Measurements from ENCODE around the gene ANKRD17. TPM values are rescaled to one million over a fixed set of nuclear protein-coding genes. Genes with fewer than 3 reads are reported as not detected.

Gene ANKRD17, protein sequence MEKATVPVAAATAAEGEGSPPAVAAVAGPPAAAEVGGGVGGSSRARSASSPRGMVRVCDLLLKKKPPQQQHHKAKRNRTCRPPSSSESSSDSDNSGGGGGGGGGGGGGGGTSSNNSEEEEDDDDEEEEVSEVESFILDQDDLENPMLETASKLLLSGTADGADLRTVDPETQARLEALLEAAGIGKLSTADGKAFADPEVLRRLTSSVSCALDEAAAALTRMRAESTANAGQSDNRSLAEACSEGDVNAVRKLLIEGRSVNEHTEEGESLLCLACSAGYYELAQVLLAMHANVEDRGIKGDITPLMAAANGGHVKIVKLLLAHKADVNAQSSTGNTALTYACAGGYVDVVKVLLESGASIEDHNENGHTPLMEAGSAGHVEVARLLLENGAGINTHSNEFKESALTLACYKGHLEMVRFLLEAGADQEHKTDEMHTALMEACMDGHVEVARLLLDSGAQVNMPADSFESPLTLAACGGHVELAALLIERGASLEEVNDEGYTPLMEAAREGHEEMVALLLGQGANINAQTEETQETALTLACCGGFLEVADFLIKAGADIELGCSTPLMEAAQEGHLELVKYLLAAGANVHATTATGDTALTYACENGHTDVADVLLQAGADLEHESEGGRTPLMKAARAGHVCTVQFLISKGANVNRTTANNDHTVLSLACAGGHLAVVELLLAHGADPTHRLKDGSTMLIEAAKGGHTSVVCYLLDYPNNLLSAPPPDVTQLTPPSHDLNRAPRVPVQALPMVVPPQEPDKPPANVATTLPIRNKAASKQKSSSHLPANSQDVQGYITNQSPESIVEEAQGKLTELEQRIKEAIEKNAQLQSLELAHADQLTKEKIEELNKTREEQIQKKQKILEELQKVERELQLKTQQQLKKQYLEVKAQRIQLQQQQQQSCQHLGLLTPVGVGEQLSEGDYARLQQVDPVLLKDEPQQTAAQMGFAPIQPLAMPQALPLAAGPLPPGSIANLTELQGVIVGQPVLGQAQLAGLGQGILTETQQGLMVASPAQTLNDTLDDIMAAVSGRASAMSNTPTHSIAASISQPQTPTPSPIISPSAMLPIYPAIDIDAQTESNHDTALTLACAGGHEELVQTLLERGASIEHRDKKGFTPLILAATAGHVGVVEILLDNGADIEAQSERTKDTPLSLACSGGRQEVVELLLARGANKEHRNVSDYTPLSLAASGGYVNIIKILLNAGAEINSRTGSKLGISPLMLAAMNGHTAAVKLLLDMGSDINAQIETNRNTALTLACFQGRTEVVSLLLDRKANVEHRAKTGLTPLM (N-terminal part only)
- polyA plus RNA-seq (2013, experiment 1 of 2), result 30.5 TPM
- polyA plus RNA-seq (2013, experiment 2 of 2), result 30.4 TPM

DNA sequence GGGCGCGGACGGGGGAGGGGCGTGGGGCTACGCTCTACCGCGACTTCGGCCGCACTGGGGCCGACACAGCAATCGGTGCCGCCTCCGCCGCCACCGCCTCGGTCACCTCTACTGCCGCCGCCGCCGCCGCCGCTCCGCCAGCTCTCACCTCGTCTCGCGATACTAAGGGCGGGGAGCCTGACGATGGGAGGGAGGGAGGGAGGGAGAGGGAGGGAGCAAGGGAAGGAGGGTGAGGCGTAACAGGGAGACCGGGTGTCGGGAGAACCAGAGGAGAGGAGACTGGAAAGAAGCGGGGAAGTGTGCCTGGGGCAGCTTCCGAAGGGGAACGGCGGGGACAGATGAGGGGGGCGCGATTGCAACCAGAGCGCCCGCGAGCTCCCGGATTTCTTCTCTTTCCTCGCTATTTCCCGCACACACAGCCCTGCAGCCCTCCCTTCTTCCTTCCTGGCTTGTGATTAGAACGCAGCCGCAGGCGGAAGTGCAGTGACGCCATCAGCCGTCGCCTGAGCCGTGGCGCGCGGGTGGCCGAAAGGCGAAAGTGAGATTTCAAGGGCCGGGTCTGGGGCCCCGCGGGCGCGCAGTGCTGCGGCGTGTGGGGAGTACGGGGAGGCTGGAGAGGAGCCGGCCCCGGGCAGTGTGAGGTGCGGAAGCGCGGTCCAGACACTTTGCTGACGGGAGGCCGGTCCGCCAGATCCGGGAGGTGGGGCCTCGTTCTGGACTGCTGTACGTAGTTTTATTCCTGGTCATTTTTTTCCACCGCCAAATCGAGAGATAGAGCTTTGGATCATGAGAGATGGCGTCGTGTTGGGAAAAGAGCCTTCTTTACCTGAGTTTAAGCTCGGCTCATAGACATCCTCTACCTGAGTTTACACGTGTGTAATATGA is at the start of gene ANKRD17:
Gene ANKRD17 (minus strand): TSS at position 113 of the 885 bp plus-strand sequence. CDS start 130 bp downstream, outside the sequence.
- H3K27me3 ChIP-seq (ENCODE audit: insufficient read depth, low read length, poor library complexity), result no peaks in the 10 kb centered on the region
- no CpG with 5 or more reads among the region's 80 CpGs for WGBS (ENCODE audit: extremely low coverage, insufficient coverage, low lambda C conversion rate)

DNA sequence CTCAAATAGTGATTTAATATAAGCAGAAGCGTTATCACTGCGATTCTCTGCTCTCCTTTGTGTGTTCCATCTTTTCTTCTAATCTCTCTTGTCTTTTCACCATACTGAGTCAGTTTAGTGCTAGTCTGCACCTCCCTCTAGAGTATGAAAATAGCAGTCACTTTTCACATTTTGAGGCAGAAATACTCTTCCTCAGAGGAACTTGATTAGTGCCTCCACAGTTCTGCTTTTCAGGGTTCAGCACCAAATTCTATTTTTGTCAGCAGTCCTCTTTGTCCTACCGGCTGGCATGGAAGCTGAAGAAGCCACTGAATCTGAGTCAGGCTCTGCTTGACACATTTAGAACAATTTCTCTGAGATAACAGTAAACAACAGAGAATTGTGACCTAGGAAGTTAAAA is 49.7 kb upstream of the ANKRD17 start:
- no peak overlapping the region for H3K4ac ChIP-seq (ENCODE audit: low read depth, low read length)
- peak; percentile 40 for DNase-seq
- no peaks in the 10 kb centered on the region for H3K79me2 ChIP-seq (ENCODE audit: control insufficient read depth, insufficient read depth, low read length)
- no peak overlapping the region for H3K27ac ChIP-seq (ENCODE audit: low read depth, low read length)
- no peak overlapping the region for H3K4me3 ChIP-seq (ENCODE audit: low read length)
- H3K23ac ChIP-seq (ENCODE audit: low read length), result no peak overlapping the region
- no peak overlapping the region for H3K18ac ChIP-seq (ENCODE audit: low read length)
- no peaks in the 10 kb centered on the region for H3K79me1 ChIP-seq (ENCODE audit: low read length)
- H2BK120ac ChIP-seq (ENCODE audit: low read depth, low read length), result no peak overlapping the region
- no peak overlapping the region for H3K56ac ChIP-seq (ENCODE audit: low read length)
- H2BK15ac ChIP-seq (replicated peaks; ENCODE audit: low read depth), result no peak overlapping the region
- no peak overlapping the region for H4K5ac ChIP-seq (ENCODE audit: low read length)
- no peak overlapping the region for H2AK5ac ChIP-seq (ENCODE audit: low read length)
- no peak overlapping the region for H4K8ac ChIP-seq (ENCODE audit: low read depth, low read length)
- no peak overlapping the region for H3K9ac ChIP-seq (ENCODE audit: low read length)
- no peaks in the 10 kb centered on the region for H3K27me3 ChIP-seq (ENCODE audit: insufficient read depth, low read length, poor library complexity)
- no peak overlapping the region for H3K4me2 ChIP-seq (ENCODE audit: low read length)
- no CpG with 5 or more reads among the region's 3 CpGs for WGBS (ENCODE audit: extremely low coverage, insufficient coverage, low lambda C conversion rate)
- no peaks in the 10 kb centered on the region for H3K36me3 ChIP-seq (ENCODE audit: control insufficient read depth, insufficient read depth, low read length)
- H3K4me1 ChIP-seq (ENCODE audit: control insufficient read depth, low read depth, low read length), result no peaks in the 10 kb centered on the region
- H2BK5ac ChIP-seq (ENCODE audit: low read length), result no peak overlapping the region

More for the DNA sequence above, at the start of gene ANKRD17:
- Histone ChIP-seq H3K9ac (ENCODE audit: low read length) (peak within 1 kb of the TSS; percentile 98), H3K4ac (ENCODE audit: low read depth, low read length) (peak within 1 kb of the TSS; percentile 84), H2AK5ac (ENCODE audit: low read length) (peak within 1 kb of the TSS; percentile 76), H3K23ac (ENCODE audit: low read length) (peak within 1 kb of the TSS; percentile 15), H3K79me1 (ENCODE audit: low read length) (peaks cover 4% of the 10 kb centered on the region), H3K4me2 (ENCODE audit: low read length) (peak within 1 kb of the TSS; percentile 94), H3K79me2 (ENCODE audit: control insufficient read depth, insufficient read depth, low read length) (peaks cover 48% of the 10 kb centered on the region), H3K4me1 (ENCODE audit: control insufficient read depth, low read depth, low read length) (peaks cover 3% of the 10 kb centered on the region), H3K56ac (ENCODE audit: low read length) (peak within 1 kb of the TSS; percentile 96), H3K18ac (ENCODE audit: low read length) (peak within 1 kb of the TSS; percentile 88), H3K4me3 (ENCODE audit: low read length) (peak within 1 kb of the TSS; percentile 99), H4K8ac (ENCODE audit: low read depth, low read length) (peak within 1 kb of the TSS; percentile 83), H2BK5ac (ENCODE audit: low read length) (peak within 1 kb of the TSS; percentile 76), H2BK15ac (replicated peaks; ENCODE audit: low read depth) (no peak within 1 kb of the TSS), H3K27ac (ENCODE audit: low read depth, low read length) (peak within 1 kb of the TSS; percentile 99), H3K36me3 (ENCODE audit: control insufficient read depth, insufficient read depth, low read length) (no peaks in the 10 kb centered on the region), H2BK120ac (ENCODE audit: low read depth, low read length) (peak within 1 kb of the TSS; percentile 10), H4K5ac (ENCODE audit: low read length) (peak within 1 kb of the TSS; percentile 90)
- DNase-seq, result peak; percentile 97

DNA sequence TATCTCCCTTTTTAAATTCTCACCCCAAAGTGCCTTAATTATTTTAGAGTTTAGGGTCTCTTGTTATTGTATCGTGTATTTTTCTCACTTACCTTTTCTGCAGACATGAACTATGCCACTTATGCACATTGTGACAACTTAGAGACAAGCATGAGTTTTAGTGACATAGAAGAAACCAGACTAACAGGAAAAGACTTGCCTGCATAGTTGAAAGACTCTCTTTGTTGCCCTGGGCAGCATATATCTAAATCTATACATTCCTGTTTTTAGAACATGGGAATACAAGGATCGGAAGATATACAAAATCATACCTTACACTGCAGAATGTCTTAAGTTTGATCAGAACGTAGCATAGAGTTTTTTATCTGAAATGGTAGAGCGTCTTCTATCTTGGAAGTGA is 45.1 kb upstream of the ANKRD17 start:
- Histone ChIP-seq H3K9ac (ENCODE audit: low read length) (no peak overlapping the region), H4K8ac (ENCODE audit: low read depth, low read length) (no peak overlapping the region), H3K27me3 (ENCODE audit: insufficient read depth, low read length, poor library complexity) (no peaks in the 10 kb centered on the region), H3K79me1 (ENCODE audit: low read length) (no peaks in the 10 kb centered on the region), H2AK5ac (ENCODE audit: low read length) (no peak overlapping the region), H3K18ac (ENCODE audit: low read length) (no peak overlapping the region), H3K4ac (ENCODE audit: low read depth, low read length) (no peak overlapping the region), H2BK120ac (ENCODE audit: low read depth, low read length) (no peak overlapping the region), H3K4me2 (ENCODE audit: low read length) (no peak overlapping the region), H2BK15ac (replicated peaks; ENCODE audit: low read depth) (no peak overlapping the region), H3K27ac (ENCODE audit: low read depth, low read length) (no peak overlapping the region), H4K5ac (ENCODE audit: low read length) (no peak overlapping the region), H3K56ac (ENCODE audit: low read length) (no peak overlapping the region), H2BK5ac (ENCODE audit: low read length) (no peak overlapping the region), H3K36me3 (ENCODE audit: control insufficient read depth, insufficient read depth, low read length) (no peaks in the 10 kb centered on the region), H3K4me3 (ENCODE audit: low read length) (no peak overlapping the region), H3K4me1 (ENCODE audit: control insufficient read depth, low read depth, low read length) (no peaks in the 10 kb centered on the region), H3K79me2 (ENCODE audit: control insufficient read depth, insufficient read depth, low read length) (no peaks in the 10 kb centered on the region), H3K23ac (ENCODE audit: low read length) (no peak overlapping the region)
- WGBS (ENCODE audit: extremely low coverage, insufficient coverage, low lambda C conversion rate), result no CpG with 5 or more reads among the region's 4 CpGs
- no peak for DNase-seq

DNA sequence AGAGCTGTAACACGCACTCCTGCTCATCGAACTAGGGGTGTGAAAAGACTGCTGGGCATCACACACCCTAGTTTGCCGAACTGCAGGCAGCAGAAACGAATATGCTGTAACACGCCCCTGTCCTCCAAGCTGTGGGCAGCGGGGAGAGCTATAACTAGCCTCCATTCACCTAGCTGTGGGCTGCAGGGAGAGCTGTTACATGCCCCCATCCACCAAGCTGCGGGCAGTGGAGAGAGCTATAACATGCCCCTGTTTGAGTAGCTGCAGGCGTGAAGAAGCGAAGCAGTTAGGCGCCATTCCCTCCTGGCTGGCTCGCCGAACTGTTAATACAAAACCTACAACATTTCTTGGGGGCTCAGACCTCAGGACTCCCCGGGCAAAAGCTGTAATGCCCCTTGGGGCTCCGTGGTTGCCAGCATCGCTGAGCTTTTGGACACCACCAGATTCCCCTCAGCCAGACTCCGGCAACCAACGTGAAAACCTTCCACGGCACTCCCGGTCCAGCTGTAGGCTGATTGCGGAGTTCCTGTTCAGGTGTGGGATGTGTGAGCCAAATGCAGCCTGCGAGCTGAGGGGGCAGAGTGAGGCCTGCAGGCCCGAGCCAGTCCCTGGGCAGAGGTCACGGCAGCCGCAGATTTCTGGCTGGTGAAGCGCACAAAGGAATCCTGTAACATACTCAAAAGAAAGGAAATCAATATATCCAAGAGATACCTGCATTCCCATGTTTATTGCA is 41.1 kb upstream of the ANKRD17 start:
- Histone ChIP-seq H4K8ac (ENCODE audit: low read depth, low read length) (no peak overlapping the region), H3K9ac (ENCODE audit: low read length) (no peak overlapping the region), H3K18ac (ENCODE audit: low read length) (no peak overlapping the region), H2BK5ac (ENCODE audit: low read length) (no peak overlapping the region), H3K79me1 (ENCODE audit: low read length) (no peaks in the 10 kb centered on the region), H3K4me1 (ENCODE audit: control insufficient read depth, low read depth, low read length) (no peaks in the 10 kb centered on the region), H3K56ac (ENCODE audit: low read length) (no peak overlapping the region), H3K36me3 (ENCODE audit: control insufficient read depth, insufficient read depth, low read length) (no peaks in the 10 kb centered on the region), H3K27me3 (ENCODE audit: insufficient read depth, low read length, poor library complexity) (no peaks in the 10 kb centered on the region), H4K5ac (ENCODE audit: low read length) (no peak overlapping the region), H3K27ac (ENCODE audit: low read depth, low read length) (no peak overlapping the region), H3K23ac (ENCODE audit: low read length) (no peak overlapping the region), H3K4me2 (ENCODE audit: low read length) (no peak overlapping the region), H3K4ac (ENCODE audit: low read depth, low read length) (no peak overlapping the region), H2AK5ac (ENCODE audit: low read length) (no peak overlapping the region), H3K4me3 (ENCODE audit: low read length) (no peak overlapping the region), H2BK120ac (ENCODE audit: low read depth, low read length) (no peak overlapping the region), H3K79me2 (ENCODE audit: control insufficient read depth, insufficient read depth, low read length) (no peaks in the 10 kb centered on the region), H2BK15ac (replicated peaks; ENCODE audit: low read depth) (no peak overlapping the region)
- no CpG with 5 or more reads among the region's 25 CpGs for WGBS (ENCODE audit: extremely low coverage, insufficient coverage, low lambda C conversion rate)
- DNase-seq, result no peak

All from mesendoderm (in vitro differentiated cells).